ENCODE measurements around the gene R3HCC1L. TPM values are rescaled to one million over a fixed set of nuclear protein-coding genes. Genes with fewer than 3 reads are reported as not detected.
"Not testable (repeated sequence)": the region's sequence is repeated elsewhere in the genome, so short reads cannot be mapped to it uniquely, and the experiment has no call there.

R3HCC1L gene
- total RNA-seq, 2 donors from 2014 or later, result 23.0 to 28.9 TPM

DNA sequence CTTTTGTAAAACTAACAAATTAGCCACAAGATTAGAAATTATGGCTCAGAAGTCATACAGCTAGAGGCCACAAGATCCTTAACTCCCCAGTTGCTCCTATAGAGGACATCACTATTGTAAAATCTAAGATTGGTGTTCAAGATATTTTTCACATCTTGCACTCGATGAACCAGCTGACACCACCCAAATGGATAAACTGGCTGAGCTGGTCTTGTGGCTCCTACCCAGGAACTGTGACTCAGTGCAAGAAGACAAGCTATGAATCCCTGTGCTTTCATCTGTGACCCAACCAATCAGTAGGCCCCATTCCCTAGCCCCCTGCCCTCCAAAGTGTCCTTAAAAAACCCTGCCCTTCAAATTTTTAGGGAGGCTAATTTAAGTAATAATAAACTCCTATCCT lies 27.9 kb upstream of the R3HCC1L start:
- no peak overlapping the region for H3K4me3 Mint-ChIP-seq
- H3K9me3 Mint-ChIP-seq, result no peaks in the 10 kb centered on the region
- no peaks in the 10 kb centered on the region for H3K4me1 Mint-ChIP-seq (ENCODE audit: low read depth in 2 of 2)
- ATAC-seq (no peak), DNase-seq (ENCODE audit: low spot score) (no peak)
- no peaks in the 10 kb centered on the region for H3K36me3 Mint-ChIP-seq
- peaks cover 24 to 42% of the 10 kb centered on the region in 2 donors for H3K27me3 Mint-ChIP-seq
- H3K27ac Mint-ChIP-seq, result no peak overlapping the region

DNA sequence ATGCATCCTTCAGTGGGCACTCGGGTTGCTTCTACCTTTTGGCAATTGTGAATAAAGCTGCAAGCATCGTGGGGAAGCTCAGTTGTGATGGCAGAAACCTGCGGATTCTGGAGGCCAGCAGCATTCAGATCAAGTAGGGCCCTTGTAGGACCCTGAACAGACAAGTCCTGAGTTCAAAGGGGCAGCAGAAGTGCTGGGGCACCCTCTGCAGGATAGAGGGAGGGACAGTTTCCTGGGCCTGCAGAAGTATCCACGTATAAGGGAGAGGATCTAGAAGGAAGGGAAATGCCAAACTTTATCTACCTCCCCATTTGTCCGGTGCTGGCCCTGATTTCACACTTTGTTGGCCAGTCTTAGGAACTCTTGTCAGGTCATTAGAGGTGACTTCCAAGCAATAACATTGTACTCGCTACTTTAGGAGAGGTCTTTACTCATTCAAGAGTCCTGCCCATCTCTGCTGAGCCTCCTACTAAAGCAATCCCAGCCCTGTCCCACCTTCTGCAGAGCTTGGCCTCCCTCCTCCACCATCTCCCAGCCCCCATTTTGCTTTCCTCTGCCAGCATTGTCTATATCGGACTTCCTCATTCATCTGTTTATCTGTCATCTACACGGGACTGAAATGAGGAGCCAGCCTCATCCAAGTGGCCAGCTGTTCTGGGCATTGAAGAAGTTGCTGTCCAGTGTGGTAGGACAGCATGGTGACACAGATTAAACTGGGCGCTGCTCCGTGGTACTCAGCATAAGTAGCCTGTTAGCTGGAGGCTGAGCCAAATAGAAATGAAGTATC lies 26.6 kb upstream of the R3HCC1L start:
- Mint-ChIP-seq H3K27ac (no peak overlapping the region), H3K9me3 (no peaks in the 10 kb centered on the region), H3K4me3 (no peak overlapping the region), H3K4me1 (ENCODE audit: low read depth in 2 of 2) (no peaks in the 10 kb centered on the region), H3K36me3 (no peaks in the 10 kb centered on the region), H3K27me3 (peaks cover 33 to 47% of the 10 kb centered on the region in 2 donors)
- DNase-seq (ENCODE audit: low spot score), result no peak
- no peak for ATAC-seq

DNA sequence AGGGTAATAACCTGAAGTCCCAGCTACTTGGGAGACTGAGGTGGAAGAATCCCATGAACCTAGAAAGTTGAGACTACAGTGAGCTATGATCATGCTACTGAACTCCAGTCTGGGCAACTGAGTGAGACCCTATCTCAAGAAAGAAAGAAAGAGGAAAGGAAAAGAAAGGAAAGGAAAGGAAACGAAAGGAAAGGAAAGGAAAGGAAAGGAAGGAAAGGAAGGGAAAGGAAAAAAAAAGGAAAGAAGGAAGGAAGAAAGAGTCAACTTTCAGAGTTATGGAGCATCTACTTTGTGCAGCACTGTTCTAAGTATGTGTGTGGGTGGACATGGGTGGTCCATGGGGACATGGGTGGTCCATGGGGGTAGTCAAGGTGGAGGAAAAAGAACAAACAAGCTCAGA lies 24.1 kb upstream of the R3HCC1L start:
- ATAC-seq (no peak), DNase-seq (ENCODE audit: low spot score) (no peak)
- Mint-ChIP-seq H3K4me1 (ENCODE audit: low read depth in 2 of 2) (no peaks in the 10 kb centered on the region), H3K27me3 (peaks cover 46 to 64% of the 10 kb centered on the region in 2 donors), H3K27ac (no peak overlapping the region), H3K9me3 (no peaks in the 10 kb centered on the region), H3K4me3 (no peak overlapping the region), H3K36me3 (no peaks in the 10 kb centered on the region)

DNA sequence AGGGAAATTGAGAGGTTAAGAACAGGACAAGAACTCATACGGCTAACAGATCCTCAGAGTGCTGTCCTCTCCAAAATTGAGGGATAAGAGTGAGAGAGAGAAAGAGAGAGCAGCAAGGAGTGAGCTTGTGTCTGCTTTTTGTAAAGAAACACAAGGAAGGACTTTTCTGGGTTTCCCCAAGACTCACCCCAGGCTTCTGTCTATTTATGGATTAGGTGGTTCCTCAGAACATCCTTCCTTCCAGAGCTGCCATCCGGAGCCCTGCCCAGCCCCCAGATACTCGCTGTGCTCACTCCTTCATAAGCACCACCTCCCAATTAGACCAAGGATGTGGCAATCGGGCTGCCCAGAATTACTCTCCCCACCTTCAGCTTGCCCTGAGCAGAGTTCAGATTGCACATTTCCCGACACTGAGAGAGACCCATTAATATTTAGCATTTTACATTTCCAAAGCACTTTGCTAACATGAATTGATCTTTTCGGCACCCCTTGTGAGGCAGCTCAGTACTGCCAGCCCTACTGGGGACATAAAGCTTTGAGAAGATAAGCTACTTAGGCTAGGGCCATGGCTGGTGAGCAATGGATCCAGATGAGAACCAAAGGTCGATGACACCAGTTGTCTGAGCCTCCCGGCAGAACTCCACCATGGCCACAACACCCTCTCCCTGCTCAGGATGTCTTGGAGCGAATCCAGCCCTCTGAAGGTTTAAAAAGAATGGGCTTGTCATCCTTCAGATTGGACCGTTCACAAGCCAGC lies 19.2 kb upstream of the R3HCC1L start:
- Mint-ChIP-seq H3K4me3 (no peak overlapping the region), H3K4me1 (ENCODE audit: low read depth in 2 of 2) (no peaks in the 10 kb centered on the region), H3K36me3 (no peaks in the 10 kb centered on the region), H3K27ac (no peak overlapping the region), H3K27me3 (peaks cover 50 to 73% of the 10 kb centered on the region in 2 donors), H3K9me3 (no peaks in the 10 kb centered on the region)
- DNase-seq (ENCODE audit: low spot score) (no peak), ATAC-seq (no peak)

DNA sequence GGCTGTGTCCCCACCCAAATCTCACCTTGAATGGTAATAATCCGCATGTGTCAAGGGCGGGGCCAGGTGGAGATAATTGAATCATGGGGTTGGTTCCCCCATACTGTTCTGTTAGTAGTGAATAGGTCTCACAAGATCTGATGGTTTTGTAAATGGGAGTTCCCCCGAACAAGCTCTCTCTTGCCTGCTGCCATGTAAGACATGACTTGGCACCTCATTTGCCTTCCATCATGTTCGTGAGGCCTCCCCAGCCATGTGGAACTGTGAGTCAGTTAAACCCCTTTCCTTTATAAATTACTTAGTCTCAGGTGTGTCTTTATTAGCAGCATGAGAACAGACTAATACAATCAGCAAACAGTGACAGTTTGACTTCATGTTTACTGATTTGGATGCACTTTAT lies 14.6 kb upstream of the R3HCC1L start:
- H3K36me3 Mint-ChIP-seq, result peaks cover 23% of the 10 kb centered on the region
- ATAC-seq, result no peak
- DNase-seq (ENCODE audit: low spot score), result no peak
- H3K27me3 Mint-ChIP-seq, result peaks cover 47 to 78% of the 10 kb centered on the region in 2 donors
- H3K27ac Mint-ChIP-seq, result no peak overlapping the region
- H3K4me3 Mint-ChIP-seq, result no peak overlapping the region
- no peaks in the 10 kb centered on the region for H3K4me1 Mint-ChIP-seq (ENCODE audit: low read depth in 2 of 2)
- H3K9me3 Mint-ChIP-seq, result no peaks in the 10 kb centered on the region

DNA sequence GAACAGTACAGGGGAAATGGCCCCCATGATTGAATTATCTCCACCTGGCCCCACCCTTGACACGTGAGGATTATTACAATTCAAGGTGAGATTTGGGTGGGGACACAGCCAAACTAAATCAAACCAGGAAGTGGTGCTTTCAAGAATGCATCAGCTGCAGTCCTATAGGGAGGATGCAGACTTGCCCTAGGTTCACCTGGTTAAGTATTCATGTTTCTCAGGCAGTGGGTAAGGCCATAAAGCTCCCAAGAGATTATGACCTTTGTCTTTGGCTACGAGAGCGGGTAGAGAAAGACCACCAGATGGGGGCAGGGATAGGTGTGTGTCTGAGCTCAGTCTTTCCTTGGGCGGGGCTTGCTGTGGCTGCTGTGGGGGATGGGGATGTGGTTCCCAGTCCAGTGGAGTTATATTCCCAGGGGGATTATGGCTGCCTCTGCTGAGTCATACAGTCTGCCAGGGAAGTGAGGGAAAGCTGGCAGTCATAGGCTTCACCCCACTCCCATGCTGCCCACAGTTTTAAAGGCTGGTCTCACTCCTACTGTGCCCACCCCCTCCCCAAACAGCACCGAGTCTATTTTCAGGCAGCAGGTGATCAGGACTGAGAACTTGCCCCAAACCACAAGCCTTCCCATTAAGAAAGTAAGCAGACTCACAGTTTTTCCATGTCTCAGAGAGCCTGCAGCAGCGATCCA lies 8.4 kb upstream of the R3HCC1L start:
- no peaks in the 10 kb centered on the region for H3K4me1 Mint-ChIP-seq (ENCODE audit: low read depth in 2 of 2)
- no peak for DNase-seq (ENCODE audit: low spot score)
- ATAC-seq, result no peak
- H3K27ac Mint-ChIP-seq, result no peak overlapping the region
- H3K9me3 Mint-ChIP-seq, result no peaks in the 10 kb centered on the region
- H3K27me3 Mint-ChIP-seq, result peaks cover 38 to 73% of the 10 kb centered on the region in 2 donors
- H3K36me3 Mint-ChIP-seq, result peaks cover 28% of the 10 kb centered on the region
- H3K4me3 Mint-ChIP-seq, result no peak overlapping the region

DNA sequence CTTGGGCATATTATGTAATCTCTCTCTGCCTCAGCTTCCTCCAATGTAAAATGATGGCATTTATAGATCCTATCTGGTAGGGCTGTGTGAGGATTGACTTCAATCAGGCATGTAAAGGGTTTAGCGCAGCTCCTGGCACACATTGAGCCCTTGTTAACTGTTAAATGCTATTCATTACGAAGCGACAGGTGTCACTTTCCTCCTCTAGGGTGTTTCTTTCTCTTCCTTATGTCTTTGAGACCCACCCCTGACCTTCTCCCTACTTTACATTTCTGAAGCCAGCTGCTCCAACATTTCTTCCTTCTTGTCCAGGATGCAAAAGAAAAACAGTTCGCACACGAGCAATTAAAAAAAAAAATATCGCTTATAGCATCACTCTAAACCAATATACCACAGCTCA lies 5.7 kb upstream of the R3HCC1L start:
- Mint-ChIP-seq H3K4me3 (no peak overlapping the region), H3K27me3 (peaks cover 22 to 46% of the 10 kb centered on the region in 2 donors), H3K36me3 (peaks cover 7% of the 10 kb centered on the region), H3K9me3 (peaks cover 3% of the 10 kb centered on the region), H3K27ac (no peak overlapping the region), H3K4me1 (ENCODE audit: low read depth in 2 of 2) (peaks cover 2 to 7% of the 10 kb centered on the region in 2 donors)
- ATAC-seq, result no peak
- no peak for DNase-seq (ENCODE audit: low spot score)

DNA sequence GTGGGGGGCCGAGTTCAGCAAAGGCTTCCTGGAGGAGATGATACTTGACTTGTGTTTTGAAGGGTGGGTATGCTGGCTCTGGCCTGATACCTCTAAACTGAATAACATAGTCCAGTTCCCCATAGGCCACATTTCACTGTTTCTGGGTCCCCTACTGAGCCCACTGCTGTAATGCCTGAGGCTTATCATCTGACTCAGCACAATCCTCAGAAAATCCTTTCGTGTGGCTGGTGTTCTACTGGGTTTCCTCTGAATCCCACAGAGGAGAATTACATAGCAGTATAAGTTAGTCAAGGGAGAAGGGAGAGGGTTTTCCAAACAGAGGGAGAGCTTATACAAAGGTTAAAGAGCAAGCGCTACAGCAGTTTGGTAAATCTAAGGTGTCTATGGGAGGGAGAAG lies 2.8 kb upstream of the R3HCC1L start:
- Mint-ChIP-seq H3K4me3 (no peak overlapping the region), H3K4me1 (ENCODE audit: low read depth in 2 of 2) (peaks cover 7 to 23% of the 10 kb centered on the region in 2 donors), H3K27ac (peak overlapping the region in 1 of 2 donors; percentile 47), H3K9me3 (peaks cover 3% of the 10 kb centered on the region), H3K27me3 (peaks cover 12 to 29% of the 10 kb centered on the region in 2 donors), H3K36me3 (peaks cover 4% of the 10 kb centered on the region)
- DNase-seq (ENCODE audit: low spot score) (no peak), ATAC-seq (no peak)

DNA sequence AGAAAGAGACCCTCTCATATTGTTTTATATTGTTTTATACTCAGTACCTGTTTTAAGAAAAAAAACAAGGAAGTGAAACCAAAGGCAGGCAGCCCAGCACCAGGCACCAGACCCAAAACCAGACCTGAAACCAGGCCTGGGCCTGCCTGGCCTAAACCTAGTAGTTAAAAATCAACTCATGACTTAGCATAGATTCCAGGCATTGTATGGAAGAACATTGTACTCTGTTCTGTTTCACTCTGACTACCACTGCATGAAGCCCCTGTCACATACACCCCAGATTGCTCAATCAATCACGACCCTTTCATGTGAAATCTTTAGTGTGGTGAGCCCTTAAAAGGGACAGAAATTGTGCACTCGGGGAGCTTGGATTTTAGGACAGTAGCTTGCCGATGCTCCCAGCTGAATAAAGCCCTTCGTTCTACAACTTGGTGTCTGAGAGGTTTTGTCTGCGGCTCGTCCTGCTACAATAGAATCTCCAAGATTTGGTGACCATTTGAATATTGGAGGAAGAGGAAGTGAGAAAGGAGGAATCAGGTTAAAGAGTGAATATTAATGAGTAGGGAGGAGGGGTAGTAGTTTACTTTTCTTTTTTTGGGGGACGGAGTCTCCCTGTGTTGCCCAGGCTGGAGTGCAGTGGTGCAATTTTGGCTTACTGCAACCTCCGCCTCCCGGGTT lies 1.2 kb upstream of the R3HCC1L start:
- not testable (repeated sequence) for H3K9me3 Mint-ChIP-seq; DNase-seq (ENCODE audit: low spot score); ATAC-seq; H3K36me3 Mint-ChIP-seq
- Mint-ChIP-seq H3K27ac (peak overlapping the region; percentile 69 to 85), H3K4me3 (peak overlapping the region; percentile 45), H3K27me3 (peaks cover 7 to 15% of the 10 kb centered on the region in 2 donors), H3K4me1 (ENCODE audit: low read depth in 2 of 2) (peaks cover 14 to 27% of the 10 kb centered on the region in 2 donors)

DNA sequence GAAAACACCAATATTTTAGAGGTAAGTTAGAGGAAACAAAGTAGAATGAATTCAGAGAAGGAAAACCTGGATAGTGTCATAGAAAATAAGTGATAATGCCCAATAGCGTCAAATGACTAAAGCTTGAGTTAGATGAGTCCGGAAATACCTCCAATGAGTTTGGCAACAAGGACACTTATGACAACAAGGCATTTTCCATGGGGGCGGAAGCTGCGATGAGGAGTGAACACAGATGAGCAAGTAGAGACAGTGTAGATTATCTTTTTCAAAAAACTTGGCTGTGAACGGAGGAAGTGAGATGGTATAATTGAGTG lies 383 bp upstream of the R3HCC1L start:
- Mint-ChIP-seq H3K4me3 (peak overlapping the region; percentile 80), H3K4me1 (ENCODE audit: low read depth in 2 of 2) (peaks cover 14 to 27% of the 10 kb centered on the region in 2 donors), H3K9me3 (peaks cover 3% of the 10 kb centered on the region), H3K27ac (peak overlapping the region; percentile 69 to 85), H3K27me3 (peaks cover 4 to 9% of the 10 kb centered on the region in 2 donors), H3K36me3 (peaks cover 4% of the 10 kb centered on the region)
- DNase-seq (ENCODE audit: low spot score) (no peak), ATAC-seq (no peak)

DNA sequence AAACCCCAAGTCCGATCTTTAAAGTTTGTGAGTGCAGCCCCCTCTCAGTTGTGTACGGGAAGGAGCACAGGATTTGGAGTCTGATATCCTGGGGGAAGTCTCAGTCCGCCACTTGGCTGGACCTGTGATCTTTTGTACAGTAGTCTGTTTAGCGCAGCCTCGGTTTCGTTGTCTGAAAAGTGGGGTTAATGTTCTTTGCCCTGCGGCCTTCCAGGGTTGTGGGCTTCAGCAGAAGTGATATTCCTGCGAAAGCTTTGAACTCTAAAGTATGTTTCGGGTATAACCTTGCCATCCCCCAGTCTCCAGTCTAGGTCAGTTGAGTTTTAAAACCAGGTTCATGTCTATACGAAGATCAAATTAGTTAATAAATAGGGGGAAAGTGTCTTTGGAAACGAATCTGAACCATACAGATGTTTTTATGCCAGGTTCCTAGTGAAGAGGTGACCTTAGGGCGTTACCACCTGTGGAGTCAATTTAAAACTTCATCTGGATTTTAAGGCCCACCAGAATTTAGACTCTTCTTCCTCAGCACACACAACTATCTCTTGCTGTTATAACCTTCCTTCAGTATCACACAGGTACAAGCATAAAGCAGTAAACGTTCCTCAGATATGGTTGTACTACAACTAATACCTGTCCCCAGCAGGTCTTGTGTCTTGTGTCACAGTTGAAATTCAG lies 904 bp downstream of the R3HCC1L start:
- Mint-ChIP-seq H3K9me3 (peaks cover 3% of the 10 kb centered on the region), H3K27me3 (peaks cover 0 to 2% of the 10 kb centered on the region in 2 donors), H3K4me1 (ENCODE audit: low read depth in 2 of 2) (peaks cover 21 to 30% of the 10 kb centered on the region in 2 donors), H3K27ac (peak overlapping the region; percentile 69 to 85), H3K36me3 (peaks cover 4% of the 10 kb centered on the region), H3K4me3 (peak overlapping the region; percentile 80)
- DNase-seq (ENCODE audit: low spot score) (no peak), ATAC-seq (no peak)

DNA sequence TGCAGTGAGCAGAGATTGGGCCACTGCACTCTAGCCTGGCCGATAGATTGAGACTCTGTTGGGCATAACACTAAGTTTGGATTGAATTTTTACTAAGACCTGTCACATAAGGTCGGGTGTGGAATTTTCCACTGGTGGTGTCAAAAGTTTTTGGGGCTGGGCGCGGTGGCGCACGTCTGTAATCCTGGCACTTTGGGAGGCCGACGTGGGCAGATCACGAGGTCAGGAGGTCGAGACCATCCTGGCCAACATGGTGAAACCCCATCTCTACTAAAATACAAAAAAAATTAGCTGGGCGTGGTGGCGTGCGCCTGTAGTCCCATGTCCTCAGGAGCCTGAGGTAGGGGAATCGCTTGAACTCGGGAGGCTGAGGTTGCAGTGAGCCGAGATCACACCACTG lies 2.3 kb downstream of the R3HCC1L start:
- H3K9me3 Mint-ChIP-seq; H3K27me3 Mint-ChIP-seq; ATAC-seq; H3K4me3 Mint-ChIP-seq; H3K27ac Mint-ChIP-seq; H3K36me3 Mint-ChIP-seq; DNase-seq (ENCODE audit: low spot score): not testable (repeated sequence)
- peaks cover 33 to 38% of the 10 kb centered on the region in 2 donors for H3K4me1 Mint-ChIP-seq (ENCODE audit: low read depth in 2 of 2)

DNA sequence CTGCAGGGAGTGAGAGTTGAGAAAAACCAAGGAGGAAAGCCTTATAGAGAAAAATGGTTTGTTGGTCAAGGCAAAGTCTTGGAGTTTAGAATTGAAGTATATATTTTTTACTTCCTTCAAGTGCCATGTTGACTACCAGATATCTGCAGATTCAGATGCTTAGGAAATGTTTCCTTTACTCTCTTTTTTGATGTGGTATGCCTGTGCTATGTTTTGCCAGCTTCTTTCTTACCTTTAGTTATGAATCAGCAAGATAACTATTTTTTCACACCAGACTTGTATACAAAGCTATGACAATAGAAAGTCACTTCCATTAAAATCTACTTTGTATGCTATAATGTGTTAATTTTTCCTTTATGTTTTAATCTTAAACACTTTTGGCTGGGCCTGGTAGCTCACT lies 3.6 kb downstream of the R3HCC1L start:
- peaks cover 3% of the 10 kb centered on the region for H3K9me3 Mint-ChIP-seq
- no peaks in the 10 kb centered on the region for H3K27me3 Mint-ChIP-seq
- peak overlapping the region; percentile 5 for H3K4me3 Mint-ChIP-seq
- no peak overlapping the region for H3K27ac Mint-ChIP-seq
- ATAC-seq, result no peak
- H3K36me3 Mint-ChIP-seq, result peaks cover 4% of the 10 kb centered on the region
- peaks cover 40 to 43% of the 10 kb centered on the region in 2 donors for H3K4me1 Mint-ChIP-seq (ENCODE audit: low read depth in 2 of 2)
- DNase-seq (ENCODE audit: low spot score), result no peak
